NCI-H128 (cell line): Measurements from ENCODE around the gene KCNH2.

Experiments
- DNase-seq: peaks from one replicate; lab custom pipeline; 2025; ENCODE audit not compliant: unreplicated experiment; lab: John Stamatoyannopoulos, UW

Gene KCNH2

DNA sequence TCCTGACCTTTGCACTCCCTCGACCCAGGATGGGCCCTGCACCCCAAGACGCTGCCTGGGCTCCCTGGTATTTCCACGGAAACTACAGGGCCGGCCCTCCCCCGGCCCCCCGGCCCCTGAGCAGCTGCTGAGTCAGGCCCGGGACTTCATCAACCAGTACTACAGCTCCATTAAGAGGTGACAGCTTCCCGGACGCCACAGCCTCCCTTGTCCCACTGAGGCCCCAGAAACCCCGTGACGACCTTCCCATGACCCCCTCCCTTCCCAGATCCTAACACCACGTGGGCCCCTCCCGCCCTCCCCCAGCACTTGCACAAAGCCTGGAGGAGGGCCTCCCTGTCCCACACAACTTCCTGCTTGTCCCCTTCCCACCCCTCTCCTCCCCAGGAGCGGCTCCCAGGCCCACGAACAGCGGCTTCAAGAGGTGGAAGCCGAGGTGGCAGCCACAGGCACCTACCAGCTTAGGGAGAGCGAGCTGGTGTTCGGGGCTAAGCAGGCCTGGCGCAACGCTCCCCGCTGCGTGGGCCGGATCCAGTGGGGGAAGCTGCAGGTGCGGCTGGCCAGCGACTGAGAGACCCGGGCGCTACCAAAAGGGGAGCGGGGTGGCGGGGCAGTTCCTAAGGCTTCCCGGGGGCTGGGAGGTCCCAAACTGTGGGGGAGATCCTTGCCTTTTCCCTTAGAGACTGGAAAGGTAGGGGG is 18.4 kb upstream of the KCNH2 start:
- no peak for DNase-seq

DNA sequence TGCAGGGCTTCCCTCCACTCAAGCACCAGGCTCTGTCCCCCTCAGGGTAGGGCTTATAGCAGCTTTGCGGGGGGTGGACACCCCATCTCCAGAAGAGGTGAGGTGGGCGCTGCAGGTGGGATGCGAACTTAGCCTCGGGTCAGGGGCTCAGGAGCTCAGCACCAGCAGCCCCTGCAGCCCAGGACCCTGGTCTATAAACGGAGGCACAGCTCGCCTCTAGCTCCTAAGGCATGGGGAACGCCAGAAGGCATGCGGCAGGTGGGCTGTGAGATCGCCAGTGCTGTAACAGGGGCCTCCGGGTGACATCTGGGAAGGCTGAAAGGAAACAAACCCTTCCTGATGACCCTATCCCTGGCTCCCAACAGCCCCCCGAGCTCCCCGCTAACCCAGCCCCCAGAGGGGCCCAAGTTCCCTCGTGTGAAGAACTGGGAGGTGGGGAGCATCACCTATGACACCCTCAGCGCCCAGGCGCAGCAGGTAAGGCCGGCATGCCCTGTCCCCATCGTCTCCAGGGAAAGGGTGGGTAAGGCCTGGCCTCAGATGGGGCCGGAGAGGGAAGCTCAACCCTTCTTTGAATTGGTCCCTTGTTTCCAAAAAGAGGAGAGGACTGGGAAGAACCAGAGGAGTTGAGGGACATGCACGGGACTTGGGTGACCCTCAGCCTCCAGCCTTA is 16.9 kb upstream of the KCNH2 start:
- DNase-seq, result no peak

DNA sequence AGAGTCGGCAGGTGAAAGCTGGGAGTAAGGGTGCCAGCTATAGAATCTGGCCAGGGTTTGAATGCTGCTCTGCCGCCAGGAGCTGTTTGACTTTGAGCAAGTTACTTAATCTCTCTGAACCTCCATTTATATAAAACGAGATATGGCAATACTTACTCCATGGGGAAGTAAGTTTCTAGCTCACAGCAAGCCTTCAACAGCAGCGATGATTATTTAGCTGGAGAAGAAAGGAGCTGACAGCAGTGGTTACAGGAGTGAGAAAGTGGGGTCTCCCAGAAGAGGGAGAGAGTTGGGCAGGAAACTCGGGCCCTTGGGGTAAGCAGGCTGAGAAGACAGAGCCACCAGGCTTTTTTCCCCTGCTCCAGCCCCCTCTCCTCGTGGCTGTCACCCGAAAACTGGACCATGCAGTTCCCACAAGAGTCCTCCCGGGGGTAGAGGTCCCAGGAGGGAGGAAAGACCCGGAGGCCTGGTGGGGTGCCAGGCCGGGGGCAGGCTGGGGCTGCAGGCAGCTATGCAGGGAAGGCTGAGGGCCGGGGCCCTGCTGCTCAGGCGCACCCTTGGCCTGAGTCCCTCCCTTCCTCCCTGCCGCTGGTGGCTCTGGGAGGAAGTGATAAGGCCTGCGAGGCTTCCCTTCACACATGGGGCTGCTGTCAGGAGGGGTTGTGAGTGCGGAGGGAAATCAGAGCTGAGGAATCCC is 16.2 kb upstream of the KCNH2 start:
- DNase-seq, result no peak

DNA sequence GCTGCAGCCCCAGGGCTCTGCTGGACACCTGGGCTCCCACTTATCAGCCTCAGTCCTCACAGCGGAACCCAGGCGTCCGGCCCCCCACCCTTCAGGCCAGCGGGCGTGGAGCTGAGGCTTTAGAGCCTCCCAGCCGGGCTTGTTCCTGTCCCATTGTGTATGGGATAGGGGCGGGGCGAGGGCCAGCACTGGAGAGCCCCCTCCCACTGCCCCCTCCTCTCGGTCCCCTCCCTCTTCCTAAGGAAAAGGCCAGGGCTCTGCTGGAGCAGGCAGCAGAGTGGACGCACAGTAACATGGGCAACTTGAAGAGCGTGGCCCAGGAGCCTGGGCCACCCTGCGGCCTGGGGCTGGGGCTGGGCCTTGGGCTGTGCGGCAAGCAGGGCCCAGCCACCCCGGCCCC is 15.4 kb upstream of the KCNH2 start:
- DNase-seq, result no peak

DNA sequence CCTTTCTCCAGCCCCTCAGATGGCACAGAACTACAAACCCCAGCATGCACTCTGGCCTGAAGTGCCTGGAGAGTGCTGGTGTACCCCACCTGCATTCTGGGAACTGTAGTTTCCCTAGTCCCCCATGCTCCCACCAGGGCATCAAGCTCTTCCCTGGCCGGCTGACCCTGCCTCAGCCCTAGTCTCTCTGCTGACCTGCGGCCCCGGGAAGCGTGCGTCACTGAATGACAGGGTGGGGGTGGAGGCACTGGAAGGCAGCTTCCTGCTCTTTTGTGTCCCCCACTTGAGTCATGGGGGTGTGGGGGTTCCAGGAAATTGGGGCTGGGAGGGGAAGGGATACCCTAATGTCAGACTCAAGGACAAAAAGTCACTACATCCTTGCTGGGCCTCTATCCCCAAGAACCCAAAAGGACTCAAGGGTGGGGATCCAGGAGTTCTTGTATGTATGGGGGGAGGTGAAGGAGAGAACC is 14.7 kb upstream of the KCNH2 start:
- no peak for DNase-seq

DNA sequence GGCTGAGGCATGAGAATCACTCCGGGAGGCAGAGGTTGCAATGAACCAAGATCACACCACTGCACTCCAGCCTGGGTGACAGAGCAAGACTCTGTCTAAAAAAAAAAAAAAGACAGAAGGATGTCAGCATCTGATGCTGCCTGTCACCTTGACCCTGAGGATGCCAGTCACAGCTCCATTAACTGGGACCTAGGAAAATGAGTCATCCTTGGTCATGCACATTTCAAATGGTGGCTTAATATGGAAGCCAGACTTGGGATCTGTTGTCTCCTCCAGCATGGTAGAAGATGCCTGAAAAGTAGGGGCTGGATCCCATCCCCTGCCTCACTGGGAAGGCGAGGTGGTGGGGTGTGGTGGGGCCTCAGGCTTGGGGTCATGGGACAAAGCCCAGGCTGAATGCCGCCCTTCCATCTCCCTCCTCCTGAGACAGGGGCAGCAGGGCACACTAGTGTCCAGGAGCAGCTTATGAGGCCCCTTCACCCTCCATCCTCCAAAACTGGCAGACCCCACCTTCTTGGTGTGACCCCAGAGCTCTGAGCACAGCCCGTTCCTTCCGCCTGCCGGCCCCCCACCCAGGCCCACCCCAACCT is 14.0 kb upstream of the KCNH2 start:
- no peak for DNase-seq

DNA sequence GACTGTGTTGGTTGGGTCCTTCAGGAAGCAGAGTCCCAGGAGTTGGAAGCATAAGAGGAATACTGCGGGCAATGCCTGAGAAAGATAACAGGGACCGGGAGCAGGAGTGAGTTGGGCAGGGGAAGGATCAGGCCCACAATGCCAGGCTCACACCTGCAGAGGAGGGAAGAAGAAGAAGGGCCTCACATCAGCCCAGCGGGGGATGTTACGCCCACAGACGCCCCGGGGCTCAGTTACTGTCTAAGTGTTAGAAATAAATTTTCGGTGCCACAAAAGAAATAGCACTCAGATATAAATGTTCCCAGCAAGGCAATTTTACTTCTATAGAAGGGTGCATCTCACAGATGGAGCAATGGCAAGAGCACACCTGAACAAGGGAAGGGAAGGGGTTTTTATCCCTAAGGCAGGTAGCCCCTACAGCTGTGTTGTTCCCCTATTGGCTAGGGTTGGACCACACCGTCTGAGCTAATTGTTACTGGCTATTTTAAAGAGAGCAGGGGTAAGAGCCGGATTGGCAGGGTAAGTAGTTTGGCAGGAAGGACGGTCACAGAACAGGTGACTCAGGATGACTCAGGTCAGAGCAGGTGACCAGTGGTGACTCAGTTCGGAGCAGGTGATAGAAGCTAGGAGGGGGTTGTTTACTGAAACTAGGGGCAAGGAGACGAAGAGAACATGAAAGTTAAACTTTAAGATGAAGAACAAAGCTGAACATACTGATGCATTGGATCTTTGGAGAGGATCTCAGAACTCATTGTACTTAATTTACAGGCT is 12.5 kb upstream of the KCNH2 start, which contains the start of gene NOS3:
Gene NOS3, plus strand, starts transcription at position 602 of the 771 bp plus-strand sequence. CDS start 2,787 bp downstream, outside the sequence.
- DNase-seq, result no peak

DNA sequence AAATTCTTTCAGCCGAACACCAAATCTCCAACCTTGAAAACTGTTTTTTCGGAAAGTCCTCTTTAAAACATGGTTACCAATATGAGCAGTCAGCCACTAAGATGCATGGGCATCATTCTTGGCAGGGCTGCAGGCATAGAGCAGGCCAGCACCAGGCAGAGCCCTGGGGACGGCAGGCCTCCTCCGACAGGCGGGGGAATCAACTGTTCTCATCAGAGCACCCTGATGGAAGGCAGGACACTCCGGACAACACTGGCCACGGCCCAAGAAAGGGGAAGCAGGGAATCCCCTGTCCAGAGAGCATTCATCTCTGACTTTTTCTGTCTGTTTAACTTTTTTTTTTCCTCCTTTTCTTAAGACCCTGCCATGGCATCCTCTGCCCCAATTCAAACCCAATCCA is 11.3 kb upstream of the KCNH2 start:
- no peak for DNase-seq

DNA sequence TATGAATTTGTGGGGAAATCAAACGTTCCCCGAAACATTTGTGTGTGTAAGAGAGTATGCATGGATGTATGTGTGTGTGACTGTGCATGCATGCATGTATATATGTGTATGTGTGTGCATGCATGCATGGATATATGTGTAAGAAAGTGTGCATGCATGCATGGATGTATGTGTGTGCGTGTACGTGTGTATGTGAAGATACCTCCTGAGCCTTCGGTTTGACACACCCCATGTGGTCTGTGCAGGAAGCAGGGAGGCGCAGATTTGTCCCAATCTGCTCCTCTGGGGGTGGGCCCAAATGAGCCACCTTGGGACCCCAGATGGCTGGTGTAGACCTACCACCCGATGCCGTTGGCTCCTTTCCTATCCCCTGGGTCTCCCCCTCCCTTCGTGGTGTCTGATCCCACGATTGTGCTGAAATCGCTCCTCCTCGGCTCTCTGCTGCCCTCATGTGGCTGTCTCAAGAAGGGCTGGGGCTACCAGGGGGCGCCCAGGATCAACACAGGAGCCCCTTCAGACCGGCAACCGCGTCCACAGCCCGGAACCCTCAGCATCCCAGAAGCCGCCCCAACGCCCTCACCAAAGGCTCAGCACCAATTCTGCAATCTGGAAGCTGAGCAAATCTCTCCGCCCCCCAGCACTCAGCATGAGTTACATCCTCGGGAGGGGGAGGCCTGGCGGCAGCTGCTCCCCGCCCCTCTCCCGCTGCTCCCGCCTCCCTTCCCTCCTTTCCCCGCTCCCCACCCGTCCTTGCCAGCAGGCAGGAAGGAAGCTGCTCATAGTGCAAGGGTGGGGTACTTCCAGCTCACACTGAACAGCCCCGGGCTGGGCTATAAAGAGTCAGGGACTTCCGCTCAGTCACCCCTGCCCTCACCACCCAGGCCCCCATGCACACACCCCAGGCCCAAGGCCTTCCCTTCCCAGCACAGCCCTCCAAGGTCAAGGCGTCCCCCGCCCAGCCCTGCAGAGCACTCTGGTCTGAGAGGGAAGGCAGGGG is 10.4 kb upstream of the KCNH2 start:
- DNase-seq, result peak; percentile 57

DNA sequence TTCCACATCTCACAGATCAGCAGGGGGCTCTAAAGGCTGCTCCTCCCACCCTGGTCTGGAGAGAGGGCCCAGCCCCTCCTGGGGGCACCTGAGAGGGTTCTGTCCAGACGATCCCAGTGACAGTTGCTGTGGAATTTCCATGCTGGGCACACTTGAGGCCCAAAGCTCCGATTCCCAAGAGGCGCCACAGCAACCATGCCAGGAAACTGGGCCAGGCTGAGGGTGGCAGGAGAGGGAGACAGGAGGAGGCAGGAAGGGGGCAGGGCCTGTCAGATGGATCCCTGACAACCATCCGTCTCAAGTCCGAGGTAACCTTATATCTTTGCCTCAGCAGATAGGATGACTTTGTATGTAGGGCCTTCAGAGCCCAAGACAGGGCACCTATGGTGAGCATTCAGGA is 8.4 kb upstream of the KCNH2 start:
- no peak for DNase-seq

DNA sequence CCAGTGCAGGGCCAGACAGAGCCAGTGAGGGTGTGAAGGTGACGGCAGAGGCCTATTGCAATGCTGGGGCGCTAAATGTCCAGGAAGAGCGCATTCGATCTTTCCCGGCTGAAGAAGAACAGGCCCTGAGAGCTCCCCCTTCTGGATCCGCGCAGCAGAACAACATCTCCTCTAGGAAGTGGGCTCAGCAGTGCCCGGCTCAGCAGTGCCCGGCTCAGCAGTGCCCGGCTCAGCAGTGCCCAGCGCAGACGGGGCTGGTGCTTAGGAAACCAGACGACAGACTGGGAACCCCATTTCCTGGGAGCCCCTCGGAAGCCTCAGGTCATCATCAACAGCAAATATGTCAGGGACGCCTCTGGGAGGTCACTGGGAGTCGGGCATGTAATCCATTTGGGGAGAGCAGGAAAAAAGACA is 8.0 kb upstream of the KCNH2 start:
- DNase-seq, result peak; percentile 54

DNA sequence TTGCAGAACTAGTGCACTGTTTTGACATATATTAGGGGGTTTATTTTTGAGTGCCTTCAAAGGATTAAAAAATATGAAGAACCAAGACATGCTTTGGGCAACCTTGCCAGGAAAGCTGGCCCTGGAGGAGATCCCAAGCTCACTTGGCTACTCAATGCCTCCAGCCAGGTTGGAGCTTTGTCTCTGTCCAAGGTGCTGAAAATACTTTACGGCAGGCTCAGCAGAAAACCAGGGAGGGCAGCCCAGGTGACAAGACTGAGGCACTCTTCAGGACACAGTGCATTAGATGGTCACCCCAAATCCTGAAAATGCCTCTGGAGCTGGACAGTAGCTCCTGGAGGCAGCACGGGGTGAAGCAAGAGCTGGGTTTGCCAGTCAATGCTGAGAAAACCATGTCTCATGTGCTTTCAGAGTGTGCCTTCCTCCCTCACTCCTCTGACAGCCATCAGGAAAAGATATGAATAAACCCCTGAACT is 5.8 kb upstream of the KCNH2 start:
- no peak for DNase-seq

DNA sequence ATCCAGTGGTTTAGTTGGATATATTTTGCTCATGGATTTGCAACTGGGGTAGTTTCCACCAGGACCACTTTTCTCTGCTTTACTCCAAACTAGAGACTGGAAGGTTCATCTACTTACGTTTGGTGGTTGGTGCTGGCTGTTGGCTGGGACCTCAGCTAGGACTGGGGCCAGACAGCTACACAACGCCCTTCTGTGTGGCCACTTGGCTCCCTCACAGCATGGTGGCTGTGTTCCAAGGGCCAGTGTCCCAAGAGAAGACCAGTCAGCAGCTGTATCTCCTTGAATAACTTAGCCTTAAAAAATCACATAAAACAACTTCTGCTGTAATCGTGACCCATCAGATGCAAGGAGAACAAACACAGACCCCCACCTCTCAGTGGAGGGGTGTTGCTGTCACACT is 4.2 kb upstream of the KCNH2 start:
- DNase-seq, result no peak

DNA sequence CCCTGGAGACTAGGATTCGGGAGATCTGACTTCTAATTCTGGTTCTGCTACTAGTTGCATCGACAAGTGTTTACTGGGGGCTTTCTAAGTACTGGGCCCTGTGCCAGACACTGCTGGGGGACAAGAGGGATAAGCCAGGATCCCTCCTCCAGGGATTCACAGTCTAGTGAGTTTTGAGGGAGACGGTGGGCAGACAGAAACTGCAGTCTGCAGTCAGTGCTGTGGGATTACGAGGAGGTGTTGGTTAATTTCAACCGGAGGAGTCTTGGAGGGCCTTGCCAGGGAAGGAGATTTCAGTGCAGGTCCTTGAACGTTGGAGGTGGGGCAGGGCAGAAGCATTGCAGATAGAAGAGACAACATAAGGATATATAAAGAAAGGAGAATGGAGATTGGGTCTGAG is 3.5 kb upstream of the KCNH2 start:
- DNase-seq, result no peak

DNA sequence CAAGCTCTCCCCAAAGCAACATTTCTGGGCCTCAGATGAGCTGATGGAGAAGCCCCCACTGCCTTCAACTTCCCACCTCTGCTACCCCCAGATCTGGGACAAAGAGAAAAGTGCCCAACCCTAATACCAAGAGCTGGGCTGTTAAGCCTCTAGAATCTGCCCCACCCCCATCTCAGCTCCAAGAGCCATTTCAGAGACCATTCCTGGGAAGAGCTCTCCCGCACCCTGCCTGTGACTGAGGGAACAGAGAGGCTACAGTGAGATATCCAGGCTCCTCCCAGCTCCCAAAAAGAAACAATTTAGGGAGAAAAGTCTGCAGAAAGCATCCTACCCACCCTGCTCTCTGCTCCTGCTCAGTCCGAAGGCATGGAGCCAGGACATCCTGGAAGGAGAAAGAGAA is 2.5 kb upstream of the KCNH2 start:
- DNase-seq, result no peak

DNA sequence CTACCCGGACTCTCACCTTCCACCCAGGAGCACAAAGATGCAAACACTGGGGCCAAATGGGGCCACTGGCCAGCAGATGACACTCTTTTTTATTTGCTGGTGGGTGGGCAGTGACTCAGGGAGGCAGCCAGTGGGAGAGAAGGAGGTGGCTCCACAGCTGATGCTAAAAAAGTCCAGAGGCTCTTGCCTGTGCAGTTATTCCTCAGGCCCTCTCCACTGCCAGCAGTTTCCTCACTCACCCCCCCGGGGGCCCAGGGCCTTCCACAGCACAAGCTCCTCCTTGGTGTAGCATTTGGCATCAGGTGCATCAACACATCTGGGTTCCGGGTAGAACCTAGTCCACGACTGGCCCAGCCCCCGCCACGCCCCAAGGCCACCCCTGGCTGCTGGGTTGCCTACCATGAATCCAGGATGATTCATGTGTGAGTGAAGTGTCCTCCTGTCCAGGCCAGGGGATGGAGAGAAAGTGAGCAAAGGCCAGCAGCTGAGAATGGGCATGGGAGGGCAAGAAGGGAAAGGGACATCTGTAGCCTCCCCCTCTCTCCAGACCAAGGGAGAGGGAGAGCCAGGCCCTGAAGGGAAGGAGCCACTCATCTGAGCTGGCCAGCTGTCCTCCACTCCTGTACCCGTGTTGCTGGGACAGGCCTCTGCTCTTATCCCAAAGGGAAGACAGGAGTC is 1.7 kb upstream of the KCNH2 start:
- no peak for DNase-seq

DNA sequence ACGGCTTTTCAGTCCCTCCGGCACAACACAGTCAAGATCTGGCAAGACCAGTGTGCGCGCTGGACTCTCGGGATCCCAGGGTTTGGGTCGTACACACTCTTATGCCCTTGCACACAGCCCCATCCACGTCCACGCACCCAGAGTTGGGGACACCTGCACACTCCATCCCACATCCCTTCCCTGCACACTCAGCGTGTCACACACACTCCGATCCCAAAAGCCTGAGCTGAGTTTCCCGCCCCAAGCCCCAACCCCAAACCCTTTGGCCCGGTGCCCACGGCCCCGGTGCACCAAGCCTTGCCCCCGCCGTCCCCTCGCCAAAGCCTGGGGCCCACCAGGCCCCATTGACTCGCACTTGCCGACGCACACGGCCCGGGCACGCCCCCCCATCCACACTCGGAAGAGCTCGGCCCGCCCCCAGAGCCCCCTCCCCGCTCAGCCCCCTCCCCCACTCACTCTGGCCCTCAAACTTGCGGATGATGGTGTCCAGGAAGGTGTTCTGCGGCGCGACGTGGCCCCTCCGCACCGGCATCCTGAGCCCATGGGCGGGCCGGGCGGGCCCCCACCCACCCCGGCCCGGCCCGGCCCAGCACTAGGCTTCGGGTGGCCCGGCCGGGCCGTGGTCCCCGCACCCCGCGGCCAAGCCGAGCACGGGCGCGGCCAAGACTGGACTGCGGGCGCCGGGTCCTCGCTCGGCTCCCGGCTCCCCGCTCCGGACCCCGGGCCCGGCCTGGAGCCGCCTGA is 567 bp downstream of the KCNH2 start:
- DNase-seq, result no peak
